ENCODE measurements around the gene PPFIBP2.
A peak's percentile ranks its signal among the peaks of the same experiment; 100 is the strongest.

Gene PPFIBP2

GRCh38 chr11:7513234-7514098 is at the start of gene PPFIBP2:
PPFIBP2 (plus strand) TSS chr11:7513999; CDS start chr11:7549476, 35,477 bp downstream.
- DNase-seq (ENCODE audit: low spot score): peak; percentile 96

DNA sequence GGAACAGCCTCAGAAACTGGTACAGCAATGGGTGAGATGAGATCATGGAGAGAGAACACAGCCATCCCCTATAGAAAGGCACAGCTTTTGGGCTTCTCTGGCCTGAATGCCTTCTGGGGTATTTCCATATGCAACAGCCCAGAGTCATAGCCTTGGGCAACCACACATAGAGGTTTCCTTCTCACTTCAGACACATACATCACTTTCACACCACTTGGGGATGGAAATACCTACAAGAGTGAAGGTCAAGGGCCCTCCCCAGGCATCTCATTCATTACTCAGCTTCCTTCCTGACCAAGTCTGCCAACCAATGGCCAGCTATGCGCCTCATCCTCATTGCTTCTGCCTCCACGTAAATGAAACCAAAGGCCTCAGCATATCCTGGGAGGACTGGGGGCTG is 46.1 kb upstream of the PPFIBP2 start:
- no peak for DNase-seq (ENCODE audit: low spot score)

GRCh38 chr11:7469351-7469865 is 44.4 kb upstream of the PPFIBP2 start:
- no peak for DNase-seq (ENCODE audit: low spot score)

GRCh38 chr11:7471071-7471470 is 42.7 kb upstream of the PPFIBP2 start:
- no peak for DNase-seq (ENCODE audit: low spot score)

DNA sequence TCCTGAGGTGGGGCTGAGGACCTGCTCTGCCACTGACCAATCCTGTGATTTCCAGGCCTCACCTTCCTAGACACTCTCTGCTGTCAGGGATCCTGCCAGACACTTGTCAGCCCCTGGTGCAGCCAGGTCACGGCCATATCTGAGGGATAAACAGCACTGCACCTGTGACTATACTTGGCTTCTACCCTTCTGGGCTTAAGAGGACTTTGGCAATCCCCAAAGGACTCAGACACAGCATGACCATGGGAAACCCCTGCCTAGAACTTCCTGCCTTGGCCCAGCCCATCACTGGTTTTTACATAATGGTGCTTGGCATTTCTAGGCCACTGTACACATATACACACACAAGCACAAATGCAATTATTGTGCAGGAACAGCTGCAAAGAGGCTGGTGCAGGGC is 40.1 kb upstream of the PPFIBP2 start:
- no peak for DNase-seq (ENCODE audit: low spot score)

- DNase-seq (ENCODE audit: low spot score): no peak
Observed at GRCh38 chr11:7480113-7480512, 33.7 kb upstream of the PPFIBP2 start.

DNA sequence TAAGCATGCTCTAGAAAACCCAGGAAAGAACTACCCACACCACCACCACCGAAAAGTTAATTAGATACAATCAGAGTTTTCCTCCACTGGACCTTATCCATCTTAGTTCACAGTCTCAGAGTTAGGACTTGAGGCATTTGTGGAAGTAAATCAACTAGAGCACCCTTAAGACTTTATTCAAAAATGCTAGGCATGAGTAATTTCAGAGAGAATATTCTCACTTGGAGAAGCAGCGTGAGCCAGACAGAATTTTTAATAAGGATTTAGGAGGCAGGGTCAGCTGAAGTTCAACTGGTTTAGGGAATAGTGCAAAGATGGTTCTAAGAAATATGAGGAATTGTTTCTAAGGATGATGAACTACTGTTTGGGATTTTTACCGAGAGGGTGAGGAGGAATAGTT is 29.7 kb upstream of the PPFIBP2 start:
- no peak for DNase-seq (ENCODE audit: low spot score)

GRCh38 chr11:7484645-7485044 is 29.2 kb upstream of the PPFIBP2 start:
- DNase-seq (ENCODE audit: low spot score): no peak

GRCh38 chr11:7485186-7486097 is 28.4 kb upstream of the PPFIBP2 start, which contains the start of gene OLFML1:
OLFML1 (plus strand) TSS chr11:7485506; CDS start chr11:7485876, 370 bp downstream.
- DNase-seq (ENCODE audit: low spot score): peak; percentile 12

DNA sequence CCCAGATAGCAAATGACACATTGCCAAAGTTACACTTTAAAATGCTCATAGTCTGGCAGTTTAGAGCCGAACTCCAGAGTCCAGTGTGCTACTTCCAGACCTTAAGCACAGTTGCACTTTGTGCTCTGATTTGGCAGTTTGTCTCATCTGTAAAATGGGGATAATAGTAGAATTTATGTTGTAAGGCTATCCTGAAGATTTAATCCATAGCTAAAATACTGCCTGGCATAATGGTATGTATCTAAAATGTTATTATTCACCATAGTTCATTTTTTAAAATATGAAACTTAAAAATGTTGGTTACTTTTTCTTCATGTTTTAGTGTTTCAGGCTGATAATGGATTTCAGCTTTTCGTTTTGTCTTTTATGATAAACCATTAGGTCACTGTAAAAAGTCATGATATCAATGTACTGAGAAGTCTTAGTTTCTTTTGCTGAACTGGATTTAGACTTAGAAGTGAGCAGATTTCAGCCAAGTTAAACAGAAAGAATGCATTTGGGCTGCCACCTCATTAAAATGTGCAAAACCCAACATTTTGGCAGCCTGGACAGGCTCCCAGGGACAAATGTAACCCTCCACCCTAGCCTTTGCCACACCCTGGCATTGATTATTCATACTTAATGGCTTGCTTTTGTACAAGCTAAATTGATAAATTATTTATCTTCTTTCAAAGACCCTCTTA is 27.6 kb upstream of the PPFIBP2 start:
- DNase-seq (ENCODE audit: low spot score): no peak

- DNase-seq (ENCODE audit: low spot score): no peak
Observed at GRCh38 chr11:7486781-7487140, 27.0 kb upstream of the PPFIBP2 start.

GRCh38 chr11:7487360-7487759 is 26.4 kb upstream of the PPFIBP2 start:
- no peak for DNase-seq (ENCODE audit: low spot score)

GRCh38 chr11:7488681-7489080 is 25.1 kb upstream of the PPFIBP2 start:
- DNase-seq (ENCODE audit: low spot score): no peak

DNA sequence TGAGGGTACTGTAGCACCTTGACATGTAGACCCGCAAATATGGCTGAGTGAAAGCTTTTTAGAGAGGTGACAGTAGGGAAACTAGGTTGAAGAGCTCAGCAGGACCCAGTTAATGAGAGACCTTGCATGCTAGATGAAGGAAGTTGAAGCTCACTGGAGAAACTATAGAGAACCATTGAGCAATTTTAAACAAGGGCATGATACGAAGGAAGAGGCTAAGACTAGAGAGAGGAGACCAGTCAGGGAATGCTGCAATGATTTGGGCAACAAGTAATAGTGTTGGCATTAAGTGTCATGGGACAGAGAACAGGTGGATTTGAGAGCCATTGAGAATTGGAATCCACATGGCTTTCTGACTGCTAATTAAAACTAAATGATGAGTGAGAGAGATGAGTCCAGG is 24.4 kb upstream of the PPFIBP2 start:
- no peak for DNase-seq (ENCODE audit: low spot score)

GRCh38 chr11:7490054-7490453 is 23.7 kb upstream of the PPFIBP2 start:
- DNase-seq (ENCODE audit: low spot score): peak; percentile 62

- DNase-seq (ENCODE audit: low spot score): no peak
Observed at GRCh38 chr11:7490535-7490934, 23.3 kb upstream of the PPFIBP2 start.

- no peak for DNase-seq (ENCODE audit: low spot score)
Observed at GRCh38 chr11:7492253-7492652, 21.5 kb upstream of the PPFIBP2 start.

DNA sequence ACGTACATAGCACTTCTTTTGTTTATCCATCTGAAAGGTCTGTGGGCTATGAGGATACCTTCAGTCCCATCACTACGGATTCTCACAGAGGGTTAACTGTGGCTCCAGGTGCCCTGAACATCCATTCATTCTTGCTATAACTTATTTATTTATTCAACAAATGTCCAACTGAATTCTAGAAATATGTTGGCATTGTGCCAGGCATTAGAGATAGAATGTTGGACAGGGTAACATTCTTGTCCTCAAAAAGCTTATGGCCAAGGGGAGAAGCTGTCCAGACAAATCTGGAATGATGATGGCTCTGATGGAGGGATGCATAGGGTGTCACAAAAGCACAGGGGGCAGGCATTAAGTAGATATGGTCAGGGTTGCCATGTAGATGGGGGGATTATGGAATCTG is 20.1 kb upstream of the PPFIBP2 start:
- no peak for DNase-seq (ENCODE audit: low spot score)

GRCh38 chr11:7494086-7494745 is 19.6 kb upstream of the PPFIBP2 start:
- DNase-seq (ENCODE audit: low spot score): no peak

DNA sequence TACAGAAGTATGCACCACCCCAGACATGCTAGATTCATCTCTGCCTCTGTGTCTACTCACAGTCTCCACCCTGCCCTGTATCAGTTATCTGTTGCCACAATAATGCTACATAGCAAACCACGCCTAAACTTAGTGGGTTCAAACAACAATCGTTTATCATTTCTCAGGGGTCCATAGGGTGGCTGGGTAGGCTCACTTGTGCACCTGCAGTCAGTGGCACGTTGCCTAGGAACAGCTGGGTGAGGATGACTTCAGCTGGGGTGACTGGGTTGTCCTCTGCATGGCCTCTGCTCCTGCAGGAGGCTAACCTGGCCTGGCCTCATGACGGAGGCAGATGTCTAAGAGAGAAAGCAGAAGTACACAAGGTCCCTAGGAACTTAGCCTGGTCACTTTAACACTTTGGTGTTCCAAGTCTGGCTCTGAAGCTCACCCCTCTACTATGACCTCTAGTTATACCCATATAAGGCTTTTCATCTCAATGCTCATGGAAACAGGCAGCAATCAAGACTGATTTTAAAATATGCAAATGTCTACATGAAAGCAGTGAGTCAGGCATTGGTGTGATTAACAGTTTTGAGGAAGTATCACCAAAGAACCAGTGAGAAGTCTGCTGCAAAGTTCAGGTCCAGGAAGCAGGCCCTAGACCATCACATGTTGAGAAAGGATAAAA is 17.8 kb upstream of the PPFIBP2 start:
- no peak for DNase-seq (ENCODE audit: low spot score)

DNA sequence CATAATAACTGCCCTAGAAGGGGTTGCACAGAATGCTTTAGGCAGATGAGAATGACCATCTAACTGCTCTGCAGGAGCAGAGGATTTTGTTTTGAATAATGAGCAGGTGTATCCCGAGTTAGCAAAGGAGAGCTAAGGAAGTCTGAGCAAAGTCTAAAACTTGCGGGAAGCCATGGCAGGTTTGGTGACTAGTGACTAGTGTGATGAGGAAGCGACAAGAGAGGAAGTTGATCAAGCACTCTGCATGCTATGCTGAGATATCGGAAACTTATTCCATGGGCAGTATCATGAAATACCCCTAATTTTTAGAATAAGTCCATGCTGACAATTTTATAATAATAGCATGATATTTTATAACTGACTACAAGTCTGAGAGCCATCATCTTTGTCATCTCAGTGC is 15.6 kb upstream of the PPFIBP2 start:
- no peak for DNase-seq (ENCODE audit: low spot score)
